ENCODE data around the gene FDXACB1. TPM values are rescaled to one million over a fixed set of nuclear protein-coding genes. Genes with fewer than 3 reads are reported as not detected.

FDXACB1 gene
- total and polyA plus RNA-seq, 2 donors (not counting 3 experiments of a cell fraction or from before 2014, with no cell fraction given), result 1.1 to 1.4 TPM

DNA sequence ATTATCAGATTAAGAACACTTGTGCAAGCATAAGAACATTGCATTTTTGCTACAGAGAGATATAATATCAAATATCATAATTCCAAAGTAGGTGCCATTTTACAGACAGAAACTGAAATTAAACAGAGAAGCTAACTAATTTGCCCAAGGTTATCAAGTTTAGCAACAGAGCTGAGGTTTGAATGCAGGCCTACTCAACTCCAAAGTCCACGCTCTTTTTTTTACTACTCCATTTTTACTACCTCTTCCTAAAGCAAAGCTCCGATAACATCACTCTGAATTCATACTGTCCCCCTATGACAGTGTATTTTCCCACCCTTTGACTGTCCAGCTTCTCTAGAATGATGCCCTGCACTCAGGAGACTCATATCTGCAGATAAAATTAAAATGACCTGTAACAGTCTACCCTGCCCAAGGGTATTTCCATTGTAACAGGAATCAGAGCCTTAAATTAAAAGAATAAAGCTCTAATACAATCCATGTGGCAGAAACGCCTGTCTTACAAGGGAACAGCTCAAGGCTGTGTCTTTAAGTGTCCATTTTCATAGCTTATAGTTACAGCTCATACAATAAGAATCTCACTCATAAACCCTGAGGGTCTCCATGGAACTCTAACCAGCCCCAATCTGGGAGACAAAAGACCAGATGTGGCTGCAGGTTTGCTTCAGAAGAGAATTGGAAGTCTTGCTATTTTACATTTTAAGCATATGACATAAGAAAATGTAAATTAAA, 44.4 kb downstream of the FDXACB1 start:
- Histone ChIP-seq H3K4me2 (ENCODE audit: insufficient read depth, low read length) (no peak overlapping the region), H3K27me3 (ENCODE audit: control insufficient read depth in 2 of 2, insufficient read depth in 2 of 2, low read length in 2 of 2) (no peaks in the 10 kb centered on the region), H3K4me3 (replicated peaks in 1 of 3; ENCODE audit: insufficient read depth in 1 of 3, low read depth in 1 of 3, low read length in 3 of 3) (no peak overlapping the region), H3K9ac (replicated peaks; ENCODE audit: extremely low read depth, insufficient read depth, low read length) (no peak overlapping the region), H3K9me1 (replicated peaks; ENCODE audit: control insufficient read depth, extremely low read depth, insufficient read depth, low read length) (no peaks in the 10 kb centered on the region), H3K9me3 (replicated peaks; ENCODE audit: control insufficient read depth, insufficient read depth, low read length) (no peaks in the 10 kb centered on the region), H3K4me1 (ENCODE audit: control insufficient read depth, extremely low read depth, insufficient read depth, low read length) (no peaks in the 10 kb centered on the region), H4K20me1 (replicated peaks; ENCODE audit: control insufficient read depth, extremely low read depth, insufficient read depth, low read length) (no peaks in the 10 kb centered on the region), H3K79me2 (ENCODE audit: control insufficient read depth, insufficient read depth, low read length) (no peaks in the 10 kb centered on the region), H2AFZ (ENCODE audit: low read depth, low read length) (no peak overlapping the region), H3K27ac (ENCODE audit: insufficient read depth, low read depth, low read length) (no peak overlapping the region), H3K36me3 (ENCODE audit: control insufficient read depth in 2 of 2, extremely low read depth in 1 of 2, insufficient read depth in 2 of 2, low read length in 2 of 2) (peaks cover 4 to 6% of the 10 kb centered on the region in 2 experiments)
- ChIA-PET CTCF (interaction anchor here (0.8 to 2.4 kb wide), 12 partner anchors 9 to 248 kb away, joined by 3 to 14 read pairs (median 4); partner anchors contain the start of gene ALG9), POLR2A (no interaction called here)
- dilution Hi-C loops (cut with MboI; ENCODE audit: extremely low pct_ligation_motif_present, low sequenced_read_pairs) (no loop called here), intact Hi-C loops (cut with micrococcal nuclease) (no loop called here)
- BruUV-seq (replicated peaks), result no TSS peak
- DNase-seq (ENCODE audit: low read depth, low spot score), result no peak
- FAIRE-seq, result no peak
- no peak for TF ChIP-seq JUN (IDR thresholded peaks at IDR 0.05; ENCODE audit: borderline replicate concordance, insufficient read depth, insufficient read length, low read depth)
- no peak for TF ChIP-seq POLR2AphosphoS5 (IDR thresholded peaks at IDR 0.05; ENCODE audit: insufficient read depth, low read depth, low read length)
- TF ChIP-seq MYC (IDR thresholded peaks at IDR 0.05; ENCODE audit: low read depth, low read length), result no peak
- TF ChIP-seq FOS (IDR thresholded peaks at IDR 0.05; ENCODE audit: borderline replicate concordance, insufficient read depth, low read length), result no peak
- no peak for TF ChIP-seq GATA2 (IDR thresholded peaks at IDR 0.05; ENCODE audit: insufficient read depth, insufficient read length, low read depth, low read length)

DNA sequence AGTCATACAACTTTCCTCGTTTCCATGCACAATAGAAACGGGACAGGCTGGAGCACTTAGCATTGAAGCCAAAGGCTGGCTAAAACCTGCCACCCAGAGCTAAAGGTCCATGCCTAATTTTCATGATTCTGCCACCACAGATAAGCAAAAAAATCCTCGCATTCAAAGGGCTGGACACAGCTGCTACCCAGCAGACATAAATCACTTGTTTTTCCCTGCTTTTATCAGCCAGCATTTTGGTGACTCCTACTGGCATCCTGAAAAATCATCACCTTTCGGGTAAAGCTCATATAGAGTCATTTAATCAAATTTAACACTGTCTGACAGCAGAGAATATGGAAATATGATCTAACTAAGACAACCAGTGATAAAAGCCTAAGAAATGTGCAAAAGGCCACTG, 45.4 kb downstream of the FDXACB1 start:
- H3K36me3 ChIP-seq (ENCODE audit: control insufficient read depth in 2 of 2, extremely low read depth in 1 of 2, insufficient read depth in 2 of 2, low read length in 2 of 2), result peaks cover 4 to 6% of the 10 kb centered on the region in 2 experiments
- no TSS peak for BruUV-seq (replicated peaks)
- no peaks in the 10 kb centered on the region for H3K9me1 ChIP-seq (replicated peaks; ENCODE audit: control insufficient read depth, extremely low read depth, insufficient read depth, low read length)
- H3K79me2 ChIP-seq (ENCODE audit: control insufficient read depth, insufficient read depth, low read length), result no peaks in the 10 kb centered on the region
- CTCF ChIA-PET, result interaction anchor here (0.6 to 3.5 kb wide), 17 partner anchors 8 to 247 kb away, joined by 3 to 22 read pairs (median 4); partner anchors contain the start of genes ALG9 and PPP2R1B
- POLR2A ChIA-PET, result no interaction called here
- FAIRE-seq (no peak), DNase-seq (ENCODE audit: low read depth, low spot score) (no peak)
- no peak overlapping the region for H2AFZ ChIP-seq (ENCODE audit: low read depth, low read length)
- no peaks in the 10 kb centered on the region for H3K9me3 ChIP-seq (replicated peaks; ENCODE audit: control insufficient read depth, insufficient read depth, low read length)
- no peak overlapping the region for H3K9ac ChIP-seq (replicated peaks; ENCODE audit: extremely low read depth, insufficient read depth, low read length)
- H3K4me2 ChIP-seq (ENCODE audit: insufficient read depth, low read length), result no peak overlapping the region
- dilution Hi-C loops (cut with MboI; ENCODE audit: extremely low pct_ligation_motif_present, low sequenced_read_pairs) (no loop called here), intact Hi-C loops (cut with micrococcal nuclease) (no loop called here)
- H3K4me3 ChIP-seq (replicated peaks in 1 of 3; ENCODE audit: insufficient read depth in 1 of 3, low read depth in 1 of 3, low read length in 3 of 3), result no peak overlapping the region
- no peak overlapping the region for H3K27ac ChIP-seq (ENCODE audit: insufficient read depth, low read depth, low read length)
- no peaks in the 10 kb centered on the region for H4K20me1 ChIP-seq (replicated peaks; ENCODE audit: control insufficient read depth, extremely low read depth, insufficient read depth, low read length)
- H3K4me1 ChIP-seq (ENCODE audit: control insufficient read depth, extremely low read depth, insufficient read depth, low read length), result no peaks in the 10 kb centered on the region
- no peaks in the 10 kb centered on the region for H3K27me3 ChIP-seq (ENCODE audit: control insufficient read depth in 2 of 2, insufficient read depth in 2 of 2, low read length in 2 of 2)
- TF ChIP-seq JUN (IDR thresholded peaks at IDR 0.05; ENCODE audit: borderline replicate concordance, insufficient read depth, insufficient read length, low read depth) (no peak), EZH2 (IDR thresholded peaks at IDR 0.05; ENCODE audit: borderline replicate concordance, low read depth, low read length, severe bottlenecking) (no peak), MYC (IDR thresholded peaks at IDR 0.05; ENCODE audit: low read depth, low read length) (no peak), GATA2 (IDR thresholded peaks at IDR 0.05; ENCODE audit: insufficient read depth, insufficient read length, low read depth, low read length) (no peak), POLR2A (IDR thresholded peaks at IDR 0.05; ENCODE audit: low read depth, low read length) (no peak)
- TF ChIP-seq, protein P1, sequence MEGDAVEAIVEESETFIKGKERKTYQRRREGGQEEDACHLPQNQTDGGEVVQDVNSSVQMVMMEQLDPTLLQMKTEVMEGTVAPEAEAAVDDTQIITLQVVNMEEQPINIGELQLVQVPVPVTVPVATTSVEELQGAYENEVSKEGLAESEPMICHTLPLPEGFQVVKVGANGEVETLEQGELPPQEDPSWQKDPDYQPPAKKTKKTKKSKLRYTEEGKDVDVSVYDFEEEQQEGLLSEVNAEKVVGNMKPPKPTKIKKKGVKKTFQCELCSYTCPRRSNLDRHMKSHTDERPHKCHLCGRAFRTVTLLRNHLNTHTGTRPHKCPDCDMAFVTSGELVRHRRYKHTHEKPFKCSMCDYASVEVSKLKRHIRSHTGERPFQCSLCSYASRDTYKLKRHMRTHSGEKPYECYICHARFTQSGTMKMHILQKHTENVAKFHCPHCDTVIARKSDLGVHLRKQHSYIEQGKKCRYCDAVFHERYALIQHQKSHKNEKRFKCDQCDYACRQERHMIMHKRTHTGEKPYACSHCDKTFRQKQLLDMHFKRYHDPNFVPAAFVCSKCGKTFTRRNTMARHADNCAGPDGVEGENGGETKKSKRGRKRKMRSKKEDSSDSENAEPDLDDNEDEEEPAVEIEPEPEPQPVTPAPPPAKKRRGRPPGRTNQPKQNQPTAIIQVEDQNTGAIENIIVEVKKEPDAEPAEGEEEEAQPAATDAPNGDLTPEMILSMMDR (IDR thresholded peaks at IDR 0.05; ENCODE audit: extremely low read depth in 1 of 2, insufficient read depth in 1 of 2, low read depth in 1 of 2, low read length in 2 of 2), result no peak
- TF ChIP-seq, protein P2, sequence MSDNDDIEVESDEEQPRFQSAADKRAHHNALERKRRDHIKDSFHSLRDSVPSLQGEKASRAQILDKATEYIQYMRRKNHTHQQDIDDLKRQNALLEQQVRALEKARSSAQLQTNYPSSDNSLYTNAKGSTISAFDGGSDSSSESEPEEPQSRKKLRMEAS (IDR thresholded peaks at IDR 0.05; ENCODE audit: insufficient read depth, insufficient read length), result no peak

Data from endothelial cell of umbilical vein (primary cell).